ENCODE measurements around the gene PRPF40A.

The PRPF40A gene

GRCh38 chr2:152648336-152648735, 68.9 kb downstream of the PRPF40A start:
- DNase-seq: no peak

- no peak for DNase-seq
Observed at GRCh38 chr2:152647552-152647951, 69.7 kb downstream of the PRPF40A start.

GRCh38 chr2:152646775-152647174, 70.5 kb downstream of the PRPF40A start:
- no peak for DNase-seq

- no peak for DNase-seq
Observed at GRCh38 chr2:152646264-152646663, 71.0 kb downstream of the PRPF40A start.

- DNase-seq: no peak
Observed at GRCh38 chr2:152644189-152644873, 72.9 kb downstream of the PRPF40A start.

GRCh38 chr2:152638590-152638989, 78.7 kb downstream of the PRPF40A start:
- no peak for DNase-seq

GRCh38 chr2:152638056-152638455, 79.2 kb downstream of the PRPF40A start:
- DNase-seq: no peak

- DNase-seq: no peak
Observed at GRCh38 chr2:152637251-152637650, 80.0 kb downstream of the PRPF40A start.

- peak; percentile 64 for DNase-seq
Observed at GRCh38 chr2:152635635-152636298, 81.5 kb downstream of the PRPF40A start.

GRCh38 chr2:152632736-152633135, 84.5 kb downstream of the PRPF40A start:
- DNase-seq: no peak

- no peak for DNase-seq
Observed at GRCh38 chr2:152630466-152630865, 86.8 kb downstream of the PRPF40A start.

GRCh38 chr2:152629202-152629601, 88.1 kb downstream of the PRPF40A start:
- DNase-seq: no peak

- no peak for DNase-seq
Observed at GRCh38 chr2:152627351-152627957, 89.8 kb downstream of the PRPF40A start.

- DNase-seq: no peak
Observed at GRCh38 chr2:152626911-152627339, 90.3 kb downstream of the PRPF40A start.

- DNase-seq: no peak
Observed at GRCh38 chr2:152624805-152625204, 92.5 kb downstream of the PRPF40A start.

GRCh38 chr2:152623775-152624174, 93.5 kb downstream of the PRPF40A start:
- DNase-seq: no peak

- DNase-seq: no peak
Observed at GRCh38 chr2:152623076-152623740, 94.1 kb downstream of the PRPF40A start.

GRCh38 chr2:152622219-152622618, 95.0 kb downstream of the PRPF40A start:
- no peak for DNase-seq

- DNase-seq: no peak
Observed at GRCh38 chr2:152620985-152621384, 96.3 kb downstream of the PRPF40A start.

GRCh38 chr2:152620208-152620607, 97.1 kb downstream of the PRPF40A start:
- no peak for DNase-seq

GRCh38 chr2:152618193-152618564, 99.1 kb downstream of the PRPF40A start:
- no peak for DNase-seq

GRCh38 chr2:152617456-152618192, 99.6 kb downstream of the PRPF40A start:
- no peak for DNase-seq

- no peak for DNase-seq
Observed at GRCh38 chr2:152615177-152615576, 102.1 kb downstream of the PRPF40A start.

All from activated naive CD4-positive, alpha-beta T cell treated with Interleukin-2 at 50 U/mL for 16 hours (primary cell).